Adrenal gland (tissue), 5 donors: ENCODE measurements around the gene GPR176.

Source experiments
- CTCF ChIP-seq, 6 experiments: fragments of 450-650 bp in 4 of 6; fragments of 200-600 bp in 2 of 6; sonication (generic) in 1 of 6; IDR thresholded peaks; 1 replicate in 5 of 6; 2 replicates in 1 of 6; pipeline versions ENCODE4 v1.5.1 to v1.8.0; 2016 to 2021; ENCODE audit warnings: antibody characterized with exemption in 6 of 6, mild to moderate bottlenecking in 2 of 6, moderate library complexity in 1 of 6
- POLR2A ChIP-seq, 2 donors: fragments of 450-650 bp; IDR thresholded peaks; one replicate each; pipeline ENCODE4 v1.6.1; 2017; ENCODE audit warnings: antibody characterized with exemption in 2 of 2, mild to moderate bottlenecking in 2 of 2, moderate library complexity in 1 of 2
- donor health status: DM: no; HTN: no; CAD: no.

- TF ChIP-seq CTCF (IDR thresholded peaks at IDR 0.05) (no peak), POLR2A (IDR thresholded peaks at IDR 0.05) (no peak)
Measured at GRCh38 chr15:39761006-39761405, 159.1 kb downstream of the GPR176 start.
